Lung (tissue), 12 donors: ENCODE results near the gene ATG7. TPM values are rescaled to one million over a fixed set of nuclear protein-coding genes. Genes with fewer than 3 reads are reported as not detected.
"Not testable (repeated sequence)": the region's sequence is repeated elsewhere in the genome, so short reads cannot be mapped to it uniquely, and the experiment has no call there.

Experiments used
- ATAC-seq: fragments of 200-7000 bp; cut with Tn5 transposase; one replicate; pipeline ENCODE4 v1.9.1; 2020; ENCODE audit warnings: moderate number of reproducible peaks; ENCODE audit not compliant: insufficient read depth, low FRiP score
- DNase-seq, 3 donors: peaks; one replicate each; pipeline ENCODE4 v3.0.0-alpha.2; 2013 to 2017
- H3K27ac ChIP-seq, 2 donors: one replicate each; pipeline ENCODE4 v1.5.1; 2013; ENCODE audit warnings: mild to moderate bottlenecking in 2 of 2, moderate library complexity in 2 of 2, control low read depth in 1 of 2, inconsistent platforms in 1 of 2, low read depth in 1 of 2, low read length in 1 of 2
- H3K27me3 ChIP-seq, 3 donors: one replicate each; pipeline ENCODE4 v1.5.1; 2013; ENCODE audit warnings: low read length in 2 of 3; ENCODE audit not compliant: control insufficient read depth in 3 of 3, insufficient read depth in 3 of 3
- H3K36me3 ChIP-seq, 4 donors: one replicate each; pipeline ENCODE4 v1.5.1; 2013; ENCODE audit warnings: low read length in 4 of 4, mild to moderate bottlenecking in 1 of 4, moderate library complexity in 1 of 4; ENCODE audit not compliant: control insufficient read depth in 4 of 4, insufficient read depth in 4 of 4
- H3K4me1 ChIP-seq, 5 donors: one replicate each; pipeline ENCODE4 v1.5.1; 2013; ENCODE audit warnings: low read length in 5 of 5, mild to moderate bottlenecking in 2 of 5, moderate library complexity in 1 of 5; ENCODE audit not compliant: control insufficient read depth in 5 of 5, insufficient read depth in 5 of 5
- H3K4me3 ChIP-seq: one replicate; pipeline ENCODE4 v1.5.1; 2013; ENCODE audit warnings: mild to moderate bottlenecking, control low read depth, moderate library complexity
- H3K9ac ChIP-seq, 2 donors: one replicate each; pipeline ENCODE4 v1.5.1; 2013; ENCODE audit warnings: low read length in 2 of 2, control low read depth in 1 of 2; ENCODE audit not compliant: insufficient read depth in 1 of 2
- H3K9me3 ChIP-seq, 4 donors: one replicate each; pipeline ENCODE4 v1.5.1; 2013; ENCODE audit warnings: low read length in 3 of 4, mild to moderate bottlenecking in 1 of 4, moderate library complexity in 1 of 4; ENCODE audit not compliant: control insufficient read depth in 4 of 4, insufficient read depth in 3 of 4
- WGBS, 2 donors: extraction: QIAGEN DNeasy Blood & Tissue Kit; methylation state at CpG; one replicate each; pipeline ENCODE4 v1.1.7; 2013; 5-methylcytosine and 5-hydroxymethylcytosine counted together
- polyA plus RNA-seq, 2 donors: library from polyadenylated mRNA; stranded (reverse); fragments of 200-250 nt; gene quantifications; one replicate each; pipeline ENCODE4 v1.2.1, GENCODE V29; 2013
- total RNA-seq, 2 donors: library from RNA; depleted of rRNA in 1 of 2; stranded (reverse); fragments of >200 nt in 1 of 2; gene quantifications; one replicate each; pipeline ENCODE4 v1.2.1, GENCODE V29; 2014 to 2021
- TF ChIP-seq, protein P1 (sequence below): IDR thresholded peaks from 2 replicates; pipeline ENCODE4 v1.5.1; 2012; ENCODE audit warnings: mild to moderate bottlenecking; ENCODE audit errors: control extremely low read depth, extremely low read depth
- donor health status: control.
- donor health status: control.
- donor health status: Bipolar disorder and iron deficiency.
- donor health status: healthy.
- donor health status: DM: yes; HTN: yes; CAD: no.

ATG7 gene
- total and polyA plus RNA-seq, 4 donors = 11.2 to 72.0 (median 53.3) TPM

DNA sequence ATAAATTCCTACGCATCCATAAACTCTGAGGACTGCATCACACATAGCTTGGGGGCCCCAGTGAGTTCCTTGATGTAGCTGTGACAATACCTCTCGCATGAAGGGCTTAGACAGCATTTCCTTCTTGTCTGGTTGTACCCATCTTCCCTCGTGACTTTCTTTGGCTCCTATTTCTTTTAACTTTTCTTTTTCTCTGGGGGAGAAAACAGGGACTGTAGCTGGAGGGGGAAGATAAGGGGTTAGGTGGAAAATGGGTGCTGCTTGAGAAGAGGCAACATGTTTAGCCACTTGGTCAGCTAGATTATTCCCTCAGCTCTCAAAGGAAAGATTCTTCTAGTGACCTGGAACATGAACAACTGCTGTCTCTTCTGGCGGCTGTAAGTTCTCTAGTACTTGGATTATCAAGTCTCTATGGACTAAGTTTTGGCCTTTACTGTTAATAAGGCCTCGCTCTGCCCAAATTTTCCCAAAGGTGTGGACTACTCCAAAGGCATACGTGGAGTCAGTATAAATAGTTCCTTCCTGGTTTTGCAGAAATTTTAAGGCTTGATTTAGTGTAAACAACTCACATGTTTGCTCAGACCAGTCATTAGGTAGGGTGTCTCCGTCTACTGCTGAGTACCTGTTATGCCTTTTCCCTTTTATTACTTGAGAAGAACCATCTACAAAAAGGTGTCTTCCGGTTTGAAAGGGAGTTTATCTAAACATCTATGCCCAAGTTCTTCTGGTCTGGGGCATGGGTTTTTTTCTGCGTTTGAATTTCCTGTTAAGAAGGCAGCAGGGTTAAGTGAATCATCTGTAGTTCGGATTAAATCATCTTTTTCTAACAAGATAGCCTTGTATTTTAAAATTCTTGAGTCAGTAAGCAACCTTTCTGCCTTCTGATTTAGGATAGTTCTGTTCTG lies 21.0 kb upstream of the ATG7 start:
- Histone ChIP-seq H3K27ac (no peak overlapping the region), H3K9ac (no peak overlapping the region), H3K9me3 (no peaks in the 10 kb centered on the region), H3K27me3 (peaks cover 0 to 4% (median 0%) of the 10 kb centered on the region in 3 donors), H3K4me3 (no peak overlapping the region), H3K4me1 (no peaks in the 10 kb centered on the region), H3K36me3 (no peaks in the 10 kb centered on the region)
- TF ChIP-seq, protein P1, sequence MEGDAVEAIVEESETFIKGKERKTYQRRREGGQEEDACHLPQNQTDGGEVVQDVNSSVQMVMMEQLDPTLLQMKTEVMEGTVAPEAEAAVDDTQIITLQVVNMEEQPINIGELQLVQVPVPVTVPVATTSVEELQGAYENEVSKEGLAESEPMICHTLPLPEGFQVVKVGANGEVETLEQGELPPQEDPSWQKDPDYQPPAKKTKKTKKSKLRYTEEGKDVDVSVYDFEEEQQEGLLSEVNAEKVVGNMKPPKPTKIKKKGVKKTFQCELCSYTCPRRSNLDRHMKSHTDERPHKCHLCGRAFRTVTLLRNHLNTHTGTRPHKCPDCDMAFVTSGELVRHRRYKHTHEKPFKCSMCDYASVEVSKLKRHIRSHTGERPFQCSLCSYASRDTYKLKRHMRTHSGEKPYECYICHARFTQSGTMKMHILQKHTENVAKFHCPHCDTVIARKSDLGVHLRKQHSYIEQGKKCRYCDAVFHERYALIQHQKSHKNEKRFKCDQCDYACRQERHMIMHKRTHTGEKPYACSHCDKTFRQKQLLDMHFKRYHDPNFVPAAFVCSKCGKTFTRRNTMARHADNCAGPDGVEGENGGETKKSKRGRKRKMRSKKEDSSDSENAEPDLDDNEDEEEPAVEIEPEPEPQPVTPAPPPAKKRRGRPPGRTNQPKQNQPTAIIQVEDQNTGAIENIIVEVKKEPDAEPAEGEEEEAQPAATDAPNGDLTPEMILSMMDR = no peak
- DNase-seq = no peak
- WGBS, 2 donors = 70 to 82% methylated on average over 10 of the region's 10 CpGs
- no peak for ATAC-seq

DNA sequence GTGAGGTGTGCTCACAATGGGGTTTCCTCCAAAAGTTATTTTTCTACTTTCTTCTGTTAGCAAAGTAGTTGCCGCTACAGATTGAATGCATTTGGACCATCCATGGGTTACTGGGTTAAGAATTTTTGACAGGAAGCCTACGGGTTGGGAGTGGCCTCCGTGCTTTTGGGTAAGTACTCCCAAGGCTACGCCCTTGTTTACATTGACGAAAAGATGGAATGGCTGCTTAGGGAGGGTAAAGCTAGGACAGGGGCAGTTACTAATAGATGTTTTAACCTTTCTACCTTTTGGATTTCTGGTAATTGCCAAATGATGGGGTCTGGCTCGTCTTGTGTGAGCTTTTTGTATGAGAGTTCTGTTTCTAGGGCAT lies 20.4 kb upstream of the ATG7 start:
- no peak overlapping the region for H3K9ac ChIP-seq
- DNase-seq (no peak), ATAC-seq (no peak)
- H3K4me3 ChIP-seq = no peak overlapping the region
- H3K4me1 ChIP-seq = no peaks in the 10 kb centered on the region
- no peaks in the 10 kb centered on the region for H3K36me3 ChIP-seq
- H3K9me3 ChIP-seq = no peaks in the 10 kb centered on the region
- 73 to 86% methylated on average over 6 of the region's 6 CpGs for WGBS, 2 donors
- no peak overlapping the region for H3K27ac ChIP-seq
- TF ChIP-seq, protein P1 = no peak
- peaks cover 0 to 4% (median 0%) of the 10 kb centered on the region in 3 donors for H3K27me3 ChIP-seq

DNA sequence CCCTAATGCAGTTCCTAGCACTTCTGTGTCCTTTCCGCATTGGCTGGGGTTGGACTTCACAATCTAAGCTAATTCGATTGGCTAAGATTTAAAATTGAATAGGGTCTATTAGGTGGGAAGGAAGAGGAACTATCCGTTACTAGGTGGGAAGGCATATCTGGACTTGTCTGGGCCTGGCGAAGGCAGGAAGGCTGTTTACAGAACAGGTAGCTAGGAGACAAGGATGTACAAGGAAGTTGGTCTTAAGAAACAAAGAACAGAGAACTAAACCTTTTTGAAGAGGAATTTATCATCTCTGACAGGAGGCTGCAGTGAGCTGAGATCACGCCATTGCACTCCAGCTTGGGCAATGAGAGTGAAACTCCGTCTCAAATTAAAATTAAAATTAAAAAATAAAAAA lies 17.3 kb upstream of the ATG7 start:
- ATAC-seq = no peak
- TF ChIP-seq, protein P1 = no peak
- H3K4me3 ChIP-seq = no peak overlapping the region
- 86 to 89% methylated on average over 6 of the region's 6 CpGs for WGBS, 2 donors
- H3K27me3 ChIP-seq = peaks cover 0 to 4% (median 0%) of the 10 kb centered on the region in 3 donors
- H3K36me3 ChIP-seq = peaks cover 0 to 1% (median 0%) of the 10 kb centered on the region in 4 donors
- H3K9me3 ChIP-seq = no peaks in the 10 kb centered on the region
- no peak overlapping the region for H3K27ac ChIP-seq
- H3K4me1 ChIP-seq = no peaks in the 10 kb centered on the region
- DNase-seq = no peak
- H3K9ac ChIP-seq = no peak overlapping the region

DNA sequence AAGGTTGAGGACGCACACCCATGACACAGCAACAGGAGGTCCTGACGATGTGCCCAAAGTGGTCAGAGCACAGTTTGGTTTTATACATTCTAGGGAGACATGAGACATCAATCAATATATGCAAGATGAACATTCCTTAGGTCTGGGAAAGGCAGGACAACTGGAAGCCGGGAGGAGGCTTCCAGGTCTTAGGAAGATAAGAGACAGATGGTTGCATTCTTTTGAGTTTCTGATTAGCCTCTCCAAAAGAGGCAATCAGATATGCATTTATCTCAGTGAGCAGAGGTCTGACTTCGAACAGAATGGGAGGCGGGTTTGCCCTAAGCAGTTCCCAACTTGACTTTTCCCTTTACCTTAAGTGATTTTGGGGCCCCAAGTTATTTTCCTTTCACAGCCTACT lies 16.7 kb upstream of the ATG7 start:
- WGBS, 2 donors = 64 to 74% methylated on average over 5 of the region's 5 CpGs
- not testable (repeated sequence) for H3K4me1 ChIP-seq, ATAC-seq, H3K4me3 ChIP-seq, H3K36me3 ChIP-seq, H3K27me3 ChIP-seq, DNase-seq, H3K9me3 ChIP-seq, H3K9ac ChIP-seq, H3K27ac ChIP-seq
